Stomach (tissue), 4 donors: ENCODE data around the gene CUTC.

ENCODE experiments used
- POLR2A ChIP-seq, 4 donors: fragments of 450-650 bp; IDR thresholded peaks; one replicate each; pipeline ENCODE4 v1.6.1; 2016; ENCODE audit warnings: antibody characterized with exemption in 4 of 4, control low read depth in 2 of 4, mild to moderate bottlenecking in 1 of 4, moderate library complexity in 1 of 4
- TF ChIP-seq, protein P1 (sequence below), 7 experiments: fragments of 450-650 bp in 4 of 7; fragments of 200-600 bp in 3 of 7; sonication (generic) in 3 of 7; IDR thresholded peaks; one replicate each; pipeline ENCODE4 v1.5.1; 2016 to 2019; ENCODE audit warnings: antibody characterized with exemption in 7 of 7, control low read depth in 2 of 7, mild to moderate bottlenecking in 1 of 7

DNA sequence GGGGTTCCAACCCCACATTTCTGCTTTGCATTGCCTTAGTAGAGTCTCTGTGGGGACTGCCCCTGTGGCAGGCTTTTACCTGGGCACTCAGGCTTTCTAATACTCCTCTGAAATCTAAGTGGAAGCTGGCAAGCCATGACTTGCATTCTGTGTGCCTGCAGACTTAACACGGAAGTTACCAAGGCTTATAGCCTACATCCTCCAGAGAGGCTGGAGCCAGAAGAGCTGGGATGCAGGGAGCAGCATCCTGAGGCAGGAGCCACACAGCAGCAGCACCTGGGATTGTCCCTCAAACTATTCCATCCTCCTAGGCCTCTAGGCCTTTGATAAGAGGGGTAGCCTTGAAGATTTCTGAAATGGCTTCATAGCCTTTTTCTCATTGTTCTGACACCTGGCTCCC, 28.3 kb downstream of the CUTC start:
- TF ChIP-seq, protein P1, sequence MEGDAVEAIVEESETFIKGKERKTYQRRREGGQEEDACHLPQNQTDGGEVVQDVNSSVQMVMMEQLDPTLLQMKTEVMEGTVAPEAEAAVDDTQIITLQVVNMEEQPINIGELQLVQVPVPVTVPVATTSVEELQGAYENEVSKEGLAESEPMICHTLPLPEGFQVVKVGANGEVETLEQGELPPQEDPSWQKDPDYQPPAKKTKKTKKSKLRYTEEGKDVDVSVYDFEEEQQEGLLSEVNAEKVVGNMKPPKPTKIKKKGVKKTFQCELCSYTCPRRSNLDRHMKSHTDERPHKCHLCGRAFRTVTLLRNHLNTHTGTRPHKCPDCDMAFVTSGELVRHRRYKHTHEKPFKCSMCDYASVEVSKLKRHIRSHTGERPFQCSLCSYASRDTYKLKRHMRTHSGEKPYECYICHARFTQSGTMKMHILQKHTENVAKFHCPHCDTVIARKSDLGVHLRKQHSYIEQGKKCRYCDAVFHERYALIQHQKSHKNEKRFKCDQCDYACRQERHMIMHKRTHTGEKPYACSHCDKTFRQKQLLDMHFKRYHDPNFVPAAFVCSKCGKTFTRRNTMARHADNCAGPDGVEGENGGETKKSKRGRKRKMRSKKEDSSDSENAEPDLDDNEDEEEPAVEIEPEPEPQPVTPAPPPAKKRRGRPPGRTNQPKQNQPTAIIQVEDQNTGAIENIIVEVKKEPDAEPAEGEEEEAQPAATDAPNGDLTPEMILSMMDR (IDR thresholded peaks at IDR 0.05) = no peak
- no peak for TF ChIP-seq POLR2A (IDR thresholded peaks at IDR 0.05)
